H9 (cell line): ENCODE data around the gene LRP1B. TPM values are rescaled to one million over a fixed set of nuclear protein-coding genes. Genes with fewer than 3 reads are reported as not detected.

ENCODE experiments used
- DNase-seq: peaks from one replicate; pipeline ENCODE4 v3.0.0-alpha.2; 2017
- H2AFZ ChIP-seq: one replicate; pipeline ENCODE4 v1.6.1; 2013; ENCODE audit warnings: mild to moderate bottlenecking, low read length, control low read depth, moderate library complexity
- H2AK5ac ChIP-seq: 2 replicates; pipeline ENCODE4 v1.6.1; 2013; ENCODE audit warnings: low read length, control low read depth, mixed read lengths; ENCODE audit not compliant: insufficient read length
- H2BK120ac ChIP-seq: one replicate; pipeline ENCODE4 v1.6.1; 2013; ENCODE audit warnings: low read depth, mild to moderate bottlenecking, low read length, control low read depth, inconsistent platforms; ENCODE audit not compliant: poor library complexity, severe bottlenecking
- H2BK12ac ChIP-seq: 2 replicates; pipeline ENCODE4 v1.6.1; 2013; ENCODE audit warnings: low read length, control low read depth, mixed read lengths, low read depth; ENCODE audit not compliant: insufficient read length
- H2BK15ac ChIP-seq: 2 replicates; pipeline ENCODE4 v1.6.1; 2013; ENCODE audit warnings: low read depth, low read length, control low read depth
- H2BK20ac ChIP-seq: one replicate; pipeline ENCODE4 v1.6.1; 2013; ENCODE audit warnings: low read depth, mild to moderate bottlenecking, low read length, control low read depth, inconsistent platforms; ENCODE audit not compliant: poor library complexity, severe bottlenecking
- H2BK5ac ChIP-seq: 2 replicates; pipeline ENCODE4 v1.6.1; 2013; ENCODE audit warnings: low read length, control low read depth, mixed read lengths; ENCODE audit not compliant: insufficient read length
- H3K14ac ChIP-seq: 2 replicates; pipeline ENCODE4 v1.6.1; 2013; ENCODE audit warnings: low read length, control low read depth; ENCODE audit not compliant: insufficient read depth
- H3K18ac ChIP-seq: 2 replicates; pipeline ENCODE4 v1.6.1; 2013; ENCODE audit warnings: low read depth, mild to moderate bottlenecking, mixed read lengths, low read length, control low read depth; ENCODE audit not compliant: insufficient read length
- H3K23ac ChIP-seq: 2 replicates; pipeline ENCODE4 v1.6.1; 2013; ENCODE audit warnings: low read length, control low read depth, mixed read lengths, low read depth; ENCODE audit not compliant: insufficient read length
- H3K23me2 ChIP-seq: 2 replicates; pipeline ENCODE4 v1.6.1; 2013; ENCODE audit warnings: low read depth, mild to moderate bottlenecking, mixed read lengths, low read length, control low read depth; ENCODE audit not compliant: insufficient read length, poor library complexity, severe bottlenecking
- H3K27ac ChIP-seq: 2 replicates; pipeline ENCODE4 v1.5.1; 2013; ENCODE audit warnings: low read length, control low read depth, mixed read lengths, low read depth; ENCODE audit not compliant: insufficient read length
- H3K27me3 ChIP-seq: 2 replicates; pipeline ENCODE4 v1.6.1; 2013; ENCODE audit warnings: low read length, control low read depth, inconsistent platforms; ENCODE audit not compliant: insufficient read depth
- H3K4ac ChIP-seq: 2 replicates; pipeline ENCODE4 v1.6.1; 2013; ENCODE audit warnings: low read depth, mild to moderate bottlenecking, control low read depth, inconsistent platforms, low read length, moderate library complexity
- H3K4me1 ChIP-seq: 2 replicates; pipeline ENCODE4 v1.6.1; 2013; ENCODE audit warnings: low read length, control low read depth, inconsistent platforms; ENCODE audit not compliant: insufficient read depth
- H3K4me2 ChIP-seq: 2 replicates; pipeline ENCODE4 v1.6.1; 2013; ENCODE audit warnings: low read length, control low read depth, mixed read lengths; ENCODE audit not compliant: insufficient read length, insufficient read depth
- H3K56ac ChIP-seq: 2 replicates; pipeline ENCODE4 v1.6.1; 2013; ENCODE audit warnings: low read depth, mild to moderate bottlenecking, mixed read lengths, low read length, control low read depth; ENCODE audit not compliant: insufficient read length
- H3K79me1 ChIP-seq: 2 replicates; pipeline ENCODE4 v1.6.1; 2013; ENCODE audit warnings: low read depth, mild to moderate bottlenecking, moderate library complexity, low read length, control low read depth, inconsistent platforms; ENCODE audit not compliant: insufficient read depth, poor library complexity, severe bottlenecking
- H3K79me2 ChIP-seq: 2 replicates; pipeline ENCODE4 v1.6.1; 2013; ENCODE audit warnings: low read length, control low read depth, inconsistent platforms; ENCODE audit not compliant: insufficient read depth
- H3K9ac ChIP-seq: 2 replicates; pipeline ENCODE4 v1.6.1; 2013; ENCODE audit warnings: low read length, control low read depth, mixed read lengths; ENCODE audit not compliant: insufficient read length; ENCODE audit errors: extremely low read depth
- H3K9me3 ChIP-seq: one replicate; pipeline ENCODE4 v1.6.1; 2013; ENCODE audit warnings: low read depth, low read length, inconsistent platforms; ENCODE audit not compliant: control insufficient read depth
- H3T11ph ChIP-seq: one replicate; pipeline ENCODE4 v1.6.1; 2013; ENCODE audit warnings: mild to moderate bottlenecking, low read length, control low read depth, inconsistent platforms
- H4K20me1 ChIP-seq: one replicate; pipeline ENCODE4 v1.6.1; 2013; ENCODE audit not compliant: control insufficient read depth, insufficient read length, insufficient read depth
- H4K5ac ChIP-seq: 2 replicates; pipeline ENCODE4 v1.6.1; 2013; ENCODE audit warnings: low read depth, mild to moderate bottlenecking, mixed read lengths, low read length, control low read depth; ENCODE audit not compliant: insufficient read length
- H4K8ac ChIP-seq: replicated peaks from 2 replicates; pipeline ENCODE4 v1.6.1; 2013; ENCODE audit warnings: low read length, control low read depth, mixed read lengths, low read depth; ENCODE audit not compliant: insufficient read length
- H4K91ac ChIP-seq: 2 replicates; pipeline ENCODE4 v1.6.1; 2013; ENCODE audit warnings: low read depth, mild to moderate bottlenecking, moderate library complexity, mixed read lengths, low read length, control low read depth; ENCODE audit not compliant: insufficient read length
- H3K27ac Mint-ChIP-seq, 3 experiments: 2 replicates in 2 of 3; 3 replicates in 1 of 3; pipeline ENCODE4 v1.8.0; 2020 to 2021; ENCODE audit warnings: mixed read lengths in 3 of 3, mild to moderate bottlenecking in 1 of 3, moderate library complexity in 1 of 3
- H3K27me3 Mint-ChIP-seq: 2 replicates; pipeline ENCODE4 v1.8.0; 2021; ENCODE audit warnings: low read depth, mild to moderate bottlenecking, moderate library complexity, mixed read lengths
- H3K36me3 Mint-ChIP-seq, 3 experiments: 2 replicates in 2 of 3; 3 replicates in 1 of 3; pipeline ENCODE4 v1.8.0; 2020 to 2021; ENCODE audit warnings: low read depth in 3 of 3, mixed read lengths in 3 of 3; ENCODE audit not compliant: insufficient read depth in 1 of 3
- H3K4me1 Mint-ChIP-seq, 2 experiments: 2 replicates each; pipeline ENCODE4 v1.8.0; 2020; ENCODE audit warnings: mixed read lengths in 2 of 2
- H3K4me3 Mint-ChIP-seq, 2 experiments: 2 replicates in 1 of 2; 3 replicates in 1 of 2; pipeline ENCODE4 v1.8.0; 2020 to 2021; ENCODE audit warnings: mild to moderate bottlenecking in 2 of 2, mixed read lengths in 2 of 2, moderate library complexity in 1 of 2
- H3K9me3 Mint-ChIP-seq, 2 experiments: 2 replicates in 1 of 2; 3 replicates in 1 of 2; pipeline ENCODE4 v1.8.0; 2020; ENCODE audit warnings: mild to moderate bottlenecking in 2 of 2, mixed read lengths in 2 of 2, moderate library complexity in 1 of 2
- WGBS: extraction: QIAGEN DNeasy Blood & Tissue Kit; methylation state at CpG from one replicate; pipeline ENCODE4 v1.1.7; 2013; ENCODE audit warnings: missing lambda C conversion rate, low lambda C conversion rate, mixed read lengths; ENCODE audit not compliant: insufficient read length; ENCODE audit errors: extremely low coverage; 5-methylcytosine and 5-hydroxymethylcytosine counted together
- total RNA-seq: library from RNA; stranded (reverse); gene quantifications from 2 replicates; pipeline ENCODE4 v1.2.1, GENCODE V29; 2021
- TF ChIP-seq, protein P1 (sequence below): fragments of 200-600 bp; sonication (generic); conservative IDR thresholded peaks from 3 replicates; pipeline ENCODE4 v1.8.0; 2021; ENCODE audit warnings: antibody characterized with exemption, mild to moderate bottlenecking

Gene LRP1B
- total RNA-seq, 1 experiment from 2014 or later, result not detected

DNA sequence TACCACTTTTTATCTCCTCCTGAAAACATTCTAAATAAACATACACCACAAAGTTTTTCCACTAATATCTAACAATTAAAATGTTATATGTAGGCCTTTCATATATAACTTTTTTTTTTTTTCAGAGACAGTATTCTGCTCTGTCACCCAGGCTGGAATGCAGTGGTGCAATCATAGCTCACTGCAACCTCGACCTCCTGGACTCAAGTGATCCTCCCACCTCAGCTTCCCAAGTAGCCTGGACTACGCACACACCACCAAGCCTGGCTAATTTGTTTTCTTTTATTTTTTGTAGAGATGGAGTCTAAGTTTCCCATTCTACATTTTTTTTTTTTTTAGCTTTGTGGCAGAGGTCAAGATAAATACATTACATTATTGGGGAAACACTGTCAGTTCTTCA, 1738.0 kb downstream of the LRP1B start:
- WGBS, result no CpG with 5 or more reads among the region's 2 CpGs
- no peak for DNase-seq
- H3T11ph ChIP-seq, result no peak overlapping the region

More for the DNA sequence above, 1738.0 kb downstream of the LRP1B start:
- H2AK5ac ChIP-seq, result no peak overlapping the region
- no peaks in the 10 kb centered on the region for H3K27me3 Mint-ChIP-seq
- H3K4me3 Mint-ChIP-seq, result no peak overlapping the region
- H3K9me3 Mint-ChIP-seq, result no peaks in the 10 kb centered on the region
- H3K4me1 ChIP-seq, result no peaks in the 10 kb centered on the region
- no peak overlapping the region for H3K56ac ChIP-seq
- no peak overlapping the region for H2BK15ac ChIP-seq
- no peak overlapping the region for H4K8ac ChIP-seq
- no peak overlapping the region for H3K27ac ChIP-seq
- no peaks in the 10 kb centered on the region for H3K79me2 ChIP-seq
- no peak overlapping the region for H4K5ac ChIP-seq
- no peaks in the 10 kb centered on the region for H3K9me3 ChIP-seq
- no peak overlapping the region for H2BK12ac ChIP-seq
- H3K23me2 ChIP-seq, result no peaks in the 10 kb centered on the region
- no peaks in the 10 kb centered on the region for H3K79me1 ChIP-seq
- H4K91ac ChIP-seq, result no peak overlapping the region
- no peaks in the 10 kb centered on the region for H3K27me3 ChIP-seq
- peaks cover 3 to 6% of the 10 kb centered on the region in 2 experiments; a peak in 1 of 4 replicates for H3K4me1 Mint-ChIP-seq
- H4K20me1 ChIP-seq, result no peaks in the 10 kb centered on the region
- no peak overlapping the region for H3K27ac Mint-ChIP-seq
- H2BK5ac ChIP-seq, result no peak overlapping the region
- no peak overlapping the region for H2AFZ ChIP-seq
- TF ChIP-seq, protein P1, sequence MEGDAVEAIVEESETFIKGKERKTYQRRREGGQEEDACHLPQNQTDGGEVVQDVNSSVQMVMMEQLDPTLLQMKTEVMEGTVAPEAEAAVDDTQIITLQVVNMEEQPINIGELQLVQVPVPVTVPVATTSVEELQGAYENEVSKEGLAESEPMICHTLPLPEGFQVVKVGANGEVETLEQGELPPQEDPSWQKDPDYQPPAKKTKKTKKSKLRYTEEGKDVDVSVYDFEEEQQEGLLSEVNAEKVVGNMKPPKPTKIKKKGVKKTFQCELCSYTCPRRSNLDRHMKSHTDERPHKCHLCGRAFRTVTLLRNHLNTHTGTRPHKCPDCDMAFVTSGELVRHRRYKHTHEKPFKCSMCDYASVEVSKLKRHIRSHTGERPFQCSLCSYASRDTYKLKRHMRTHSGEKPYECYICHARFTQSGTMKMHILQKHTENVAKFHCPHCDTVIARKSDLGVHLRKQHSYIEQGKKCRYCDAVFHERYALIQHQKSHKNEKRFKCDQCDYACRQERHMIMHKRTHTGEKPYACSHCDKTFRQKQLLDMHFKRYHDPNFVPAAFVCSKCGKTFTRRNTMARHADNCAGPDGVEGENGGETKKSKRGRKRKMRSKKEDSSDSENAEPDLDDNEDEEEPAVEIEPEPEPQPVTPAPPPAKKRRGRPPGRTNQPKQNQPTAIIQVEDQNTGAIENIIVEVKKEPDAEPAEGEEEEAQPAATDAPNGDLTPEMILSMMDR, result no peak
- no peak overlapping the region for H3K14ac ChIP-seq
- no peak overlapping the region for H3K4me2 ChIP-seq
- no peak overlapping the region for H2BK120ac ChIP-seq
- H2BK20ac ChIP-seq, result no peak overlapping the region
- H3K9ac ChIP-seq, result no peak overlapping the region
- no peak overlapping the region for H3K18ac ChIP-seq
- H3K23ac ChIP-seq, result no peak overlapping the region
- no peaks in the 10 kb centered on the region for H3K36me3 Mint-ChIP-seq
- H3K4ac ChIP-seq, result no peak overlapping the region
